Gastrocnemius medialis (tissue), 4 donors: Measurements from ENCODE around the gene MTIF3. TPM values are rescaled to one million over a fixed set of nuclear protein-coding genes. Genes with fewer than 3 reads are reported as not detected.
A peak's percentile ranks its signal among the peaks of the same experiment; 100 is the strongest.

Experiments
- ATAC-seq, 2 donors: fragments of 150-250 bp; one replicate each; pipeline ENCODE4 v1.9.1; 2016
- DNase-seq, 2 donors: peaks; one replicate each; pipeline ENCODE4 v3.0.0-alpha.2; 2019
- H3K27ac ChIP-seq, 4 donors: fragments of 200-600 bp; sonication (generic); 1 replicate in 1 of 4; 2 replicates in 3 of 4; pipeline ENCODE4 v1.5.1; 2016 to 2018; ENCODE audit warnings: mild to moderate bottlenecking in 2 of 4, moderate library complexity in 1 of 4
- H3K27me3 ChIP-seq, 3 donors: fragments of 200-600 bp; sonication (generic) in 2 of 3; 1 replicate in 1 of 3; 2 replicates in 2 of 3; pipeline versions ENCODE4 v1.5.1 to v1.6.0; 2016 to 2019; ENCODE audit warnings: mild to moderate bottlenecking in 1 of 3, moderate library complexity in 1 of 3
- H3K36me3 ChIP-seq, 2 donors: fragments of 200-600 bp; sonication (generic) in 1 of 2; one replicate each; pipeline ENCODE4 v1.5.1; 2017 to 2018
- H3K4me1 ChIP-seq, 2 donors: fragments of 200-600 bp; sonication (generic) in 1 of 2; one replicate each; pipeline ENCODE4 v1.5.1; 2016 to 2017; ENCODE audit warnings: mild to moderate bottlenecking in 2 of 2
- H3K4me3 ChIP-seq, 4 donors: fragments of 200-600 bp; sonication (generic) in 3 of 4; 1 replicate in 1 of 4; 2 replicates in 3 of 4; pipeline ENCODE4 v1.5.1; 2016 to 2019; ENCODE audit warnings: mild to moderate bottlenecking in 2 of 4
- H3K9me3 ChIP-seq, 3 donors: fragments of 200-600 bp; sonication (generic) in 2 of 3; 1 replicate in 1 of 3; 2 replicates in 2 of 3; pipeline ENCODE4 v1.5.1; 2016 to 2019
- POLR2A ChIP-seq, 2 donors: fragments of 450-650 bp; IDR thresholded peaks; one replicate each; pipeline ENCODE4 v1.6.1; 2017; ENCODE audit warnings: antibody characterized with exemption in 2 of 2, mild to moderate bottlenecking in 2 of 2, moderate library complexity in 2 of 2
- in situ Hi-C, 4 donors: fragments of 200-750 bp; cut with MboI; loops; one replicate each; pipeline versions ENCODE4 v1.15.0 to v1.8.0; 2017; ENCODE audit warnings: low sequenced_read_pairs in 4 of 4
- intact Hi-C: fragments of 100-400 bp; cut with DNase I; formaldehyde crosslinking; loops from one replicate; pipeline ENCODE4 v1.15.1; 2023; ENCODE audit warnings: low total_unique reads
- total RNA-seq, 4 donors: library from RNA; depleted of rRNA; stranded (reverse); fragments of >200 nt; gene quantifications; one replicate each; pipeline versions ENCODE4 v1.1.0 to v1.2.3, GENCODE V29; 2016
- TF ChIP-seq, protein P1 (sequence below), 5 experiments: fragments of 450-650 bp in 3 of 5; fragments of 200-600 bp in 2 of 5; sonication (generic) in 2 of 5; IDR thresholded peaks in 4 of 5; conservative IDR thresholded peaks in 1 of 5; 1 replicate in 4 of 5; 2 replicates in 1 of 5; pipeline ENCODE4 v1.5.1; 2016 to 2019; ENCODE audit warnings: antibody characterized with exemption in 5 of 5, mild to moderate bottlenecking in 3 of 5, moderate library complexity in 3 of 5

Gene MTIF3
- total RNA-seq, 4 donors from 2014 or later: 73.9 to 113 (median 89.1) TPM

DNA sequence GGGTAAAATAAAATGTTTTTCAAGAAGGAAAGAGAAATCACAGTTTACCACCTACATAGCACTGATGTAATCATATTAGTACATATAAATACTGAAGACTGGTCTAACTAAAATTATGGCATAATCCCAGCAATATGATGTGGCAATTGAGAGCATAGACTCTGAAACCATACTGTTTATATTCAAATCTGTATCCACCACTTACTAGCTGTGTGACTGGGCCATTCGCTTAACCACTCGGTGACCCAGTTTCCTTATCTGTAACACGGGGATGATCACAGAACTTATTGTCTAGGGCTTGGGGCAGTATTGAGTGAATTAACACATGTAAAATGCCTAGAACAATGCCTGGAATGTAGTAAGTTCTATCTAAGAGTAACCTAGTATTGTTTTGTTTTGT lies 39.0 kb downstream of the MTIF3 start:
- no peak for ATAC-seq
- in situ Hi-C loops (loop anchor here in 2 of 4 donors (25.0 kb wide), 1 partner anchor 201 kb away; the partner anchor contains the start of genes LNX2 (in 2 of the 2) and POLR1D (in 2 of the 2)), intact Hi-C loops (loop anchor here (5.0 kb wide), 1 partner anchor 36 kb away; no protein-coding TSS in a partner anchor)

GRCh38 chr13:27409013-27409412 lies 41.4 kb downstream of the MTIF3 start:
- Histone ChIP-seq H3K27ac (no peak overlapping the region), H3K36me3 (no peaks in the 10 kb centered on the region), H3K4me1 (peaks cover 0 to under 1% of the 10 kb centered on the region in 2 donors), H3K27me3 (no peaks in the 10 kb centered on the region), H3K4me3 (no peak overlapping the region), H3K9me3 (no peaks in the 10 kb centered on the region)
- TF ChIP-seq POLR2A (IDR thresholded peaks at IDR 0.05): no peak
- TF ChIP-seq, protein P1, sequence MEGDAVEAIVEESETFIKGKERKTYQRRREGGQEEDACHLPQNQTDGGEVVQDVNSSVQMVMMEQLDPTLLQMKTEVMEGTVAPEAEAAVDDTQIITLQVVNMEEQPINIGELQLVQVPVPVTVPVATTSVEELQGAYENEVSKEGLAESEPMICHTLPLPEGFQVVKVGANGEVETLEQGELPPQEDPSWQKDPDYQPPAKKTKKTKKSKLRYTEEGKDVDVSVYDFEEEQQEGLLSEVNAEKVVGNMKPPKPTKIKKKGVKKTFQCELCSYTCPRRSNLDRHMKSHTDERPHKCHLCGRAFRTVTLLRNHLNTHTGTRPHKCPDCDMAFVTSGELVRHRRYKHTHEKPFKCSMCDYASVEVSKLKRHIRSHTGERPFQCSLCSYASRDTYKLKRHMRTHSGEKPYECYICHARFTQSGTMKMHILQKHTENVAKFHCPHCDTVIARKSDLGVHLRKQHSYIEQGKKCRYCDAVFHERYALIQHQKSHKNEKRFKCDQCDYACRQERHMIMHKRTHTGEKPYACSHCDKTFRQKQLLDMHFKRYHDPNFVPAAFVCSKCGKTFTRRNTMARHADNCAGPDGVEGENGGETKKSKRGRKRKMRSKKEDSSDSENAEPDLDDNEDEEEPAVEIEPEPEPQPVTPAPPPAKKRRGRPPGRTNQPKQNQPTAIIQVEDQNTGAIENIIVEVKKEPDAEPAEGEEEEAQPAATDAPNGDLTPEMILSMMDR (IDR thresholded peaks at IDR 0.05 in 4 of 5, conservative IDR thresholded peaks at IDR 0.05 in 1 of 5): no peak
- DNase-seq: no peak
- intact Hi-C loops (loop anchor here (5.0 kb wide), 1 partner anchor 123 kb away; no protein-coding TSS in a partner anchor), in situ Hi-C loops (loop anchor here in 2 of 4 donors (25.0 kb wide), 1 partner anchor 203 kb away; the partner anchor contains the start of genes LNX2 (in 2 of the 2) and POLR1D (in 2 of the 2))
- no peak for ATAC-seq

More for the DNA sequence above, 39.0 kb downstream of the MTIF3 start:
- DNase-seq: no peak
- TF ChIP-seq POLR2A (IDR thresholded peaks at IDR 0.05): no peak
- TF ChIP-seq, protein P1 (IDR thresholded peaks at IDR 0.05 in 4 of 5, conservative IDR thresholded peaks at IDR 0.05 in 1 of 5): no peak
- no peak overlapping the region for H3K27ac ChIP-seq
- no peaks in the 10 kb centered on the region for H3K36me3 ChIP-seq
- no peaks in the 10 kb centered on the region for H3K27me3 ChIP-seq
- H3K9me3 ChIP-seq: no peaks in the 10 kb centered on the region
- peaks cover 19 to 21% of the 10 kb centered on the region in 2 donors for H3K4me1 ChIP-seq
- no peak overlapping the region for H3K4me3 ChIP-seq

DNA sequence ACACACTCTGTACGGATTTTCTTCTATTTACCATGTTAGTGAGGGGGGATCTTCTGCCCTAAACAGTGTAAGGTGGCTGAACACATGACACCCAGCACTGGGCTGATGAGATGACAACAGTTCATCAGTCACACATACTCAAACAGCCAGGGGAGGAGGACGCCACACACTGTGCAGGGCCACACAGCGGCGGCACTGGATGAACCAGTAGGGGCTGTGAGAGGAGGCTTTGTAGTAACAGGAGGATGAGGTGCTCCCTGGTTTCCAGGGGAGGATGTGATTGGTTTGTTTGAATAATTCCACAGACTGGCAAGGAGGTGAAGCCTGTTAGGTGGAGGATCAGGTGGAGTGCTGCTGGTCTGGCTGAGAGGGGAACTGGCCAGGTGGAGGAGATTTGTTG lies 42.3 kb downstream of the MTIF3 start:
- no peak for TF ChIP-seq POLR2A (IDR thresholded peaks at IDR 0.05)
- TF ChIP-seq, protein P1 (IDR thresholded peaks at IDR 0.05 in 4 of 5, conservative IDR thresholded peaks at IDR 0.05 in 1 of 5): no peak
- intact Hi-C loops (loop anchor here (5.0 kb wide), 1 partner anchor 124 kb away; no protein-coding TSS in a partner anchor), in situ Hi-C loops (loop anchor here in 2 of 4 donors (25.0 kb wide), 1 partner anchor 204 kb away; the partner anchor contains the start of genes LNX2 (in 2 of the 2) and POLR1D (in 2 of the 2))
- no peak overlapping the region for H3K4me3 ChIP-seq
- H3K9me3 ChIP-seq: no peaks in the 10 kb centered on the region
- no peak for DNase-seq
- no peak for ATAC-seq
- H3K4me1 ChIP-seq: peaks cover 6 to 7% of the 10 kb centered on the region in 2 donors
- no peaks in the 10 kb centered on the region for H3K27me3 ChIP-seq
- no peak overlapping the region for H3K27ac ChIP-seq
- H3K36me3 ChIP-seq: no peaks in the 10 kb centered on the region

DNA sequence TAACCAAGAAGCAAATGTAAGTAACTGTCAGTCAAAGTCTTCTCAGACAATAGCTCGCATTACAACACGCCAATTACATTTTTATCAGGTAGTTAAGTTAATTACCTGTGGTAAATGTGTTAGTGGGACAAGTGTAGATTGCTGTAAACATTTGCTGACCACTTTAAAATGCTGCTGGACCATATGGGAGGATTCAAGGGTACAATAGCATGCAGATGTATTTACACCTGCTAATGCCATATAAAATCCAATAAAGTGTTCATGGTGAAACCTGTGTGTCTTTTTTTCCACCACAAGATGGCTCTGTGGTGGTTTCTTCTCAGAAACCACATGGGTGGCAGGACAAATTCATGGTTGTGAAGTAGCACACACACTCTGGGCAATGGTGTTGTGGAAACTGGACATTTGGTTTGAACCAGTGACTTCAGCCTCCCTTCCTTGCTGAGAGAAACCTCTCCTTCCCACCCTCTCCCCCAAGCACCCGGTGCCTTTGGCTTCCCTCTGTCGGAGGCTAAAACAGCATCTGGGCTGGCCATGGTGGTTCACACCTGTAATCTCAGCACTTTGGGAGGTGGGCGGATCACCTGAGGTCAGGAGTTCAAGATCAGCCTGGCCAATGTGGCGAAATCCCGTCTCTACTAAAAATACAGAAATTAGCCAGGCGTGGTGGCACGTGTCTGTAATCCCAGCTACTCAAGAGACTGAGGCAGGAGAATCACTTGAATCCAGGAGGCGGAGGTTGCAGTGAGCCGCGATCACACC lies 44.0 kb downstream of the MTIF3 start:
- ATAC-seq (peak; percentile 77 to 80), DNase-seq (no peak)
- no peaks in the 10 kb centered on the region for H3K9me3 ChIP-seq
- no peak overlapping the region for H3K27ac ChIP-seq
- intact Hi-C loops (loop anchor here (1.0 to 5.0 kb wide), 3 partner anchors 19 to 421 kb away; no protein-coding TSS in a partner anchor), in situ Hi-C loops (loop anchor here in 2 of 4 donors (25.0 kb wide), 1 partner anchor 206 kb away; the partner anchor contains the start of genes LNX2 (in 2 of the 2) and POLR1D (in 2 of the 2))
- TF ChIP-seq, protein P1 (IDR thresholded peaks at IDR 0.05 in 4 of 5, conservative IDR thresholded peaks at IDR 0.05 in 1 of 5): peak; percentile 39 to 70 (median 61)
- TF ChIP-seq POLR2A (IDR thresholded peaks at IDR 0.05): no peak
- peaks cover 6 to 10% of the 10 kb centered on the region in 2 donors for H3K4me1 ChIP-seq
- H3K4me3 ChIP-seq: no peak overlapping the region
- no peaks in the 10 kb centered on the region for H3K27me3 ChIP-seq
- no peaks in the 10 kb centered on the region for H3K36me3 ChIP-seq
